Neural cell (in vitro differentiated cells): ENCODE data around the gene LRRC19. TPM values are rescaled to one million over a fixed set of nuclear protein-coding genes. Genes with fewer than 3 reads are reported as not detected.

Experiments used
- H2AFZ ChIP-seq: fragments of 200-600, 300-800 bp; sonication (generic), shearing (Covaris generic); 2 replicates; pipeline ENCODE4 v1.6.0; 2014; ENCODE audit warnings: low read depth, mild to moderate bottlenecking, antibody characterized with exemption, low read length, moderate library complexity
- H3F3A ChIP-seq: fragments of 200-600 bp; shearing (Covaris generic); 2 replicates; pipeline ENCODE4 v1.6.1; 2016; ENCODE audit warnings: mild to moderate bottlenecking, moderate library complexity, mixed read lengths, antibody characterized with exemption, low read length; ENCODE audit not compliant: insufficient read depth, poor library complexity, severe bottlenecking
- H3K27ac ChIP-seq: fragments of 200-600, 300-800 bp; sonication (generic), shearing (Covaris generic); 2 replicates; pipeline ENCODE4 v1.5.1; 2014; ENCODE audit warnings: mild to moderate bottlenecking, low read length, moderate library complexity
- H3K27me3 ChIP-seq: fragments of 300-800, 200-600 bp; sonication (generic), shearing (Covaris generic); 2 replicates; pipeline ENCODE4 v1.6.0; 2014; ENCODE audit warnings: mild to moderate bottlenecking, low read depth, low read length, moderate library complexity; ENCODE audit not compliant: insufficient read depth
- H3K36me3 ChIP-seq: fragments of 300-800, 200-600 bp; sonication (generic), shearing (Covaris generic); 2 replicates; pipeline ENCODE4 v1.5.1; 2014; ENCODE audit warnings: mild to moderate bottlenecking, antibody characterized with exemption, low read length, moderate library complexity; ENCODE audit not compliant: insufficient read depth
- H3K4me2 ChIP-seq: fragments of 300-800, 200-600 bp; sonication (generic), shearing (Covaris generic); 2 replicates; pipeline ENCODE4 v1.6.0; 2014; ENCODE audit warnings: mild to moderate bottlenecking, low read length
- H3K4me3 ChIP-seq: fragments of 300-800, 200-600 bp; sonication (generic), shearing (Covaris generic); 2 replicates; pipeline ENCODE4 v1.5.1; 2014; ENCODE audit warnings: mild to moderate bottlenecking, low read length, moderate library complexity
- H3K79me2 ChIP-seq: fragments of 200-600 bp; shearing (Covaris generic); replicated peaks from 2 replicates; pipeline ENCODE4 v1.6.0; 2014; ENCODE audit warnings: mild to moderate bottlenecking, low read length, moderate library complexity; ENCODE audit not compliant: insufficient read depth
- H3K9ac ChIP-seq: fragments of 300-800, 200-600 bp; sonication (generic), shearing (Covaris generic); 2 replicates; pipeline ENCODE4 v1.6.1; 2016; ENCODE audit warnings: mild to moderate bottlenecking, low read length, mixed read lengths
- H3K9me2 ChIP-seq: fragments of 200-600 bp; shearing (Covaris generic); 2 replicates; pipeline ENCODE4 v1.6.1; 2016; ENCODE audit warnings: mild to moderate bottlenecking, low read length, mixed read lengths; ENCODE audit not compliant: insufficient read depth
- H3K9me3 ChIP-seq: fragments of 200-600, 300-800 bp; sonication (generic), shearing (Covaris generic); 2 replicates; pipeline ENCODE4 v1.6.1; 2016; ENCODE audit warnings: mild to moderate bottlenecking, mixed run types, low read length, moderate library complexity, mixed read lengths
- H4K20me1 ChIP-seq: fragments of 200-600 bp; shearing (Covaris generic); 2 replicates; pipeline ENCODE4 v1.6.1; 2016; ENCODE audit warnings: mild to moderate bottlenecking, mixed run types; ENCODE audit not compliant: insufficient read depth
- CTCF ChIP-seq: fragments of 450-650 bp; IDR thresholded peaks from 2 replicates; pipeline ENCODE4 v1.5.1; 2014; ENCODE audit warnings: antibody characterized with exemption, mild to moderate bottlenecking, moderate library complexity; ENCODE audit not compliant: poor library complexity, severe bottlenecking
- EP300 ChIP-seq: fragments of 450-650 bp; conservative IDR thresholded peaks from 2 replicates; pipeline ENCODE4 v1.6.1; 2014; ENCODE audit warnings: antibody characterized with exemption, mild to moderate bottlenecking, moderate library complexity; ENCODE audit not compliant: poor library complexity, severe bottlenecking
- EZH2 ChIP-seq: fragments of 200-600, 300-800 bp; shearing (Covaris generic), sonication (generic); IDR thresholded peaks from 2 replicates; pipeline ENCODE4 v1.6.1; 2014; ENCODE audit warnings: antibody characterized with exemption, low read length, borderline replicate concordance, mild to moderate bottlenecking; ENCODE audit not compliant: insufficient read depth, poor library complexity, severe bottlenecking
- MXI1 ChIP-seq: fragments of 450-650 bp; conservative IDR thresholded peaks from 2 replicates; pipeline ENCODE4 v1.6.1; 2014; ENCODE audit warnings: antibody characterized with exemption, mild to moderate bottlenecking; ENCODE audit not compliant: poor library complexity, severe bottlenecking
- POLR2AphosphoS5 ChIP-seq: IDR thresholded peaks from 2 replicates; pipeline ENCODE4 v1.6.1; 2012
- RAD21 ChIP-seq: fragments of 450-650 bp; conservative IDR thresholded peaks from 2 replicates; pipeline ENCODE4 v1.6.1; 2014; ENCODE audit warnings: antibody characterized with exemption, mild to moderate bottlenecking, moderate library complexity
- SMC3 ChIP-seq: fragments of 450-650 bp; conservative IDR thresholded peaks from 2 replicates; pipeline ENCODE4 v1.6.1; 2014; ENCODE audit warnings: antibody characterized with exemption, mild to moderate bottlenecking, moderate library complexity; ENCODE audit not compliant: poor library complexity
- TAF1 ChIP-seq: IDR thresholded peaks from 2 replicates; pipeline ENCODE4 v1.6.1; 2012; ENCODE audit warnings: low read depth
- polyA plus RNA-seq: library from polyadenylated mRNA; depleted of rRNA; stranded (reverse); fragments of >200 nt; gene quantifications from 2 replicates; pipeline ENCODE4 v1.2.3, GENCODE V29; 2014
- TF ChIP-seq, protein P1 (sequence below): IDR thresholded peaks from 2 replicates; pipeline ENCODE4 v1.6.1; 2012; ENCODE audit warnings: borderline replicate concordance

Gene LRRC19
- polyA plus RNA-seq, 1 donor from 2014 or later = not detected

DNA sequence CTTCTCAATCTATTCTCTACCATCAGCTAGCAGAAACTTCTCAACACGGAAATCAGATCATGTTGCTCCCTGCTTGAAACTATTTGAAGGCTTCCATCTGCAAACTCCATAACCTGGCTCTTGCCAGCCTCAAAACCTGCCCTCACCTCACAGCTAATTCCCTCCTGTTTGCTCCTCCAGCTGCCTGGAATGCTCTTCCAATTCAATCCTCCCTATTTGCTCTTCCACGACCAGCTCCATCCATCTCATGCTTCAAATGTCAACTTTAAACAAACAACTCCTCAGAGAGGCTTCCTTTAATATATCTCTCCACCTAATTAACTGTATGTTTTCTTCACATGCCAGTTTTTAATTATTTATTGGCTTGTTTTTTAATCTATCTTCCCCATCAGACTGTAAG is 59.9 kb downstream of the LRRC19 start:
- Histone ChIP-seq H3K27me3 (no peaks in the 10 kb centered on the region), H3K4me3 (peak overlapping the region; percentile 98), H3K27ac (peak overlapping the region; percentile 98), H3K9me3 (no peaks in the 10 kb centered on the region), H2AFZ (no peak overlapping the region), H3K36me3 (no peaks in the 10 kb centered on the region), H3F3A (no peaks in the 10 kb centered on the region), H3K9me2 (no peaks in the 10 kb centered on the region), H3K9ac (peak overlapping the region; percentile 97), H3K4me2 (peak overlapping the region; percentile 96), H4K20me1 (no peaks in the 10 kb centered on the region), H3K79me2 (peaks cover 57% of the 10 kb centered on the region)
- TF ChIP-seq TAF1 = no peak
- TF ChIP-seq POLR2AphosphoS5 = no peak
- no peak for TF ChIP-seq EZH2
- TF ChIP-seq EP300 = no peak
- TF ChIP-seq, protein P1, sequence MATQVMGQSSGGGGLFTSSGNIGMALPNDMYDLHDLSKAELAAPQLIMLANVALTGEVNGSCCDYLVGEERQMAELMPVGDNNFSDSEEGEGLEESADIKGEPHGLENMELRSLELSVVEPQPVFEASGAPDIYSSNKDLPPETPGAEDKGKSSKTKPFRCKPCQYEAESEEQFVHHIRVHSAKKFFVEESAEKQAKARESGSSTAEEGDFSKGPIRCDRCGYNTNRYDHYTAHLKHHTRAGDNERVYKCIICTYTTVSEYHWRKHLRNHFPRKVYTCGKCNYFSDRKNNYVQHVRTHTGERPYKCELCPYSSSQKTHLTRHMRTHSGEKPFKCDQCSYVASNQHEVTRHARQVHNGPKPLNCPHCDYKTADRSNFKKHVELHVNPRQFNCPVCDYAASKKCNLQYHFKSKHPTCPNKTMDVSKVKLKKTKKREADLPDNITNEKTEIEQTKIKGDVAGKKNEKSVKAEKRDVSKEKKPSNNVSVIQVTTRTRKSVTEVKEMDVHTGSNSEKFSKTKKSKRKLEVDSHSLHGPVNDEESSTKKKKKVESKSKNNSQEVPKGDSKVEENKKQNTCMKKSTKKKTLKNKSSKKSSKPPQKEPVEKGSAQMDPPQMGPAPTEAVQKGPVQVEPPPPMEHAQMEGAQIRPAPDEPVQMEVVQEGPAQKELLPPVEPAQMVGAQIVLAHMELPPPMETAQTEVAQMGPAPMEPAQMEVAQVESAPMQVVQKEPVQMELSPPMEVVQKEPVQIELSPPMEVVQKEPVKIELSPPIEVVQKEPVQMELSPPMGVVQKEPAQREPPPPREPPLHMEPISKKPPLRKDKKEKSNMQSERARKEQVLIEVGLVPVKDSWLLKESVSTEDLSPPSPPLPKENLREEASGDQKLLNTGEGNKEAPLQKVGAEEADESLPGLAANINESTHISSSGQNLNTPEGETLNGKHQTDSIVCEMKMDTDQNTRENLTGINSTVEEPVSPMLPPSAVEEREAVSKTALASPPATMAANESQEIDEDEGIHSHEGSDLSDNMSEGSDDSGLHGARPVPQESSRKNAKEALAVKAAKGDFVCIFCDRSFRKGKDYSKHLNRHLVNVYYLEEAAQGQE = no peak
- no peak for TF ChIP-seq CTCF
- no peak for TF ChIP-seq SMC3
- no peak for TF ChIP-seq RAD21
- no peak for TF ChIP-seq MXI1

Other genes starting within 250 kb of the LRRC19 start
- 14.9 and 17.6 TPM in 2 replicates for gene CAAP1, start 112.9 kb downstream of the LRRC19 start, polyA plus RNA-seq
- 27.4 and 30.6 TPM in 2 replicates for gene PLAA, start 58.4 kb downstream of the LRRC19 start, polyA plus RNA-seq
- gene IFT74, start 49.3 kb downstream of the LRRC19 start, polyA plus RNA-seq = 10.9 and 11.3 TPM in 2 replicates
- 0.83 TPM in 1 of 2 replicates, not detected in the other for gene TEK, start 103.6 kb upstream of the LRRC19 start, polyA plus RNA-seq